HepG2 (cell line): ENCODE measurements around the gene EXO1. TPM values are rescaled to one million over a fixed set of nuclear protein-coding genes. Genes with fewer than 3 reads are reported as not detected.

Experiments
- ATAC-seq: fragments of 200-7000 bp; cut with Tn5 transposase; 3 replicates; pipeline ENCODE4 v1.9.1; 2020; ENCODE audit warnings: mild to moderate bottlenecking, moderate library complexity
- BruUV-seq: library from RNA; stranded (reverse); fragments of 400-500 nt; replicated peaks from 2 replicates; lab custom pipeline; 2021; lab: Mats Ljungman, UMichigan
- CTCF ChIA-PET: fragments of 300-600 bp; formaldehyde crosslinking; extraction: SDS; loops from one replicate; lab custom pipeline; 2021; ENCODE audit warnings: low total read pairs, inconsistent platforms, low intra/inter-chr PET ratio; lab: Yijun Ruan, JAX
- POLR2A ChIA-PET: fragments of 350-600 bp; sonication (Branson Sonifier 250); formaldehyde crosslinking; loops from one replicate; lab custom pipeline; 2020; ENCODE audit warnings: antibody characterized with exemption, inconsistent platforms; lab: Yijun Ruan, JAX
- DNase-seq: peaks from one replicate; pipeline ENCODE4 v3.0.0-alpha.2; 2015; ENCODE audit warnings: low spot score
- FAIRE-seq: peaks from 3 replicates; lab custom pipeline; 2011; peaks lifted over from hg19 to GRCh38; lab: Jason Lieb, UNC
- H2AFZ ChIP-seq: one replicate; pipeline ENCODE4 v1.6.1; 2011; ENCODE audit warnings: low read length, inconsistent platforms
- H3K27ac ChIP-seq: fragments of 300-600 bp; 3 replicates; pipeline ENCODE4 v1.8.0; 2011; ENCODE audit warnings: mixed run types, mild to moderate bottlenecking, mixed read lengths, low read length, inconsistent platforms; ENCODE audit not compliant: insufficient read depth; ENCODE audit errors: extremely low read length
- H3K27me3 ChIP-seq, 2 experiments: fragments of 200-600 bp in 1 of 2; 2 replicates in 1 of 2; 3 replicates in 1 of 2; pipeline versions ENCODE4 v1.6.0 to v1.8.0; 2011; ENCODE audit warnings: low read length in 2 of 2, mild to moderate bottlenecking in 2 of 2, moderate library complexity in 2 of 2, inconsistent platforms in 1 of 2; ENCODE audit not compliant: insufficient read depth in 2 of 2, control insufficient read depth in 1 of 2
- H3K36me3 ChIP-seq, 2 experiments: fragments of 200-600 bp in 1 of 2; replicated peaks in 1 of 2; 2 replicates in 1 of 2; 3 replicates in 1 of 2; pipeline versions ENCODE4 v1.5.1 to v1.8.0; 2011; ENCODE audit warnings: low read length in 2 of 2, inconsistent platforms in 1 of 2; ENCODE audit not compliant: insufficient read depth in 2 of 2, control insufficient read depth in 1 of 2
- H3K4me1 ChIP-seq: 2 replicates; pipeline ENCODE4 v1.5.1; 2012; ENCODE audit warnings: low read length, inconsistent platforms; ENCODE audit not compliant: insufficient read depth
- H3K4me2 ChIP-seq: 2 replicates; pipeline ENCODE4 v1.6.0; 2011; ENCODE audit warnings: low read depth, low read length, inconsistent platforms
- H3K4me3 ChIP-seq, 3 experiments: fragments of 200-600 bp in 1 of 3; sonication (generic), shearing (Covaris generic) in 1 of 3; replicated peaks in 1 of 3; 2 replicates each; pipeline ENCODE4 v1.5.1; 2011 to 2016; ENCODE audit warnings: low read length in 3 of 3, inconsistent platforms in 2 of 3, low read depth in 2 of 3, mild to moderate bottlenecking in 2 of 3, control low read depth in 1 of 3, mixed read lengths in 1 of 3; ENCODE audit not compliant: insufficient read depth in 1 of 3
- H3K79me2 ChIP-seq: one replicate; pipeline ENCODE4 v1.6.1; 2011; ENCODE audit warnings: low read length, inconsistent platforms; ENCODE audit not compliant: insufficient read depth
- H3K9ac ChIP-seq: 2 replicates; pipeline ENCODE4 v1.6.0; 2011; ENCODE audit warnings: mild to moderate bottlenecking, low read depth, low read length, inconsistent platforms; ENCODE audit not compliant: insufficient read depth
- H3K9me3 ChIP-seq: 2 replicates; pipeline ENCODE4 v1.5.1; 2012; ENCODE audit warnings: mild to moderate bottlenecking, low read length
- H4K20me1 ChIP-seq: 2 replicates; pipeline ENCODE4 v1.6.0; 2011; ENCODE audit warnings: inconsistent platforms, mild to moderate bottlenecking, low read length, moderate library complexity; ENCODE audit not compliant: insufficient read depth
- KLF11 ChIP-seq: IDR thresholded peaks from 2 replicates; pipeline ENCODE4 v1.6.1; 2016; ENCODE audit warnings: missing compliant biosample characterization
- MLXIP ChIP-seq: sonication (generic); formaldehyde crosslinking; IDR thresholded peaks from 2 replicates; pipeline ENCODE4 v1.9.0; 2021; ENCODE audit warnings: missing genetic modification reagents, borderline replicate concordance
- PLRG1 ChIP-seq: fragments of 450-650 bp; conservative IDR thresholded peaks from 2 replicates; pipeline ENCODE4 v1.6.1; 2016
- SALL2 ChIP-seq: sonication (generic); formaldehyde crosslinking; IDR thresholded peaks from 2 replicates; pipeline ENCODE4 v1.8.1; 2023; ENCODE audit warnings: mild to moderate bottlenecking, missing genetic modification reagents, inconsistent platforms
- TRIM24 ChIP-seq: sonication (generic); formaldehyde crosslinking; IDR thresholded peaks from 2 replicates; pipeline ENCODE4 v1.8.0; 2022; ENCODE audit warnings: mild to moderate bottlenecking, missing genetic modification reagents
- WGBS: methylation state at CpG from one replicate; pipeline ENCODE4 v1.1.6; 2017; ENCODE audit warnings: low lambda C conversion rate; 5-methylcytosine and 5-hydroxymethylcytosine counted together
- in situ Hi-C: cut with HindIII; loops from 2 replicates; pipeline ENCODE4 v1.10.0; 2017; ENCODE audit warnings: low pct_unique_long_range_greater_than_20kb; ENCODE audit not compliant: extremely low pct_ligation_motif_present
- intact Hi-C: fragments of 100-400 bp; cut with micrococcal nuclease; formaldehyde crosslinking; loops from one replicate; pipeline ENCODE4 v1.10.0; 2022; ENCODE audit not compliant: unreplicated experiment
- polyA plus RNA-seq, 8 experiments: library from polyadenylated mRNA; depleted of rRNA in 3 of 8; stranded (reverse) in 7 of 8; unstranded in 1 of 8; fragments of >200 nt; fragmentation: Illumina TruSeq in 4 of 8; extraction: Trizol in 4 of 8; gene quantifications; 2 replicates each; pipeline versions ENCODE4 v1.2.1 to v1.2.3, GENCODE V29; 2011 to 2016; ENCODE audit warnings: low read depth in 4 of 8, missing spikeins in 1 of 8, mixed read lengths in 1 of 8; ENCODE audit not compliant: insufficient read depth in 1 of 8
- total RNA-seq, 5 experiments: library from RNA; depleted of rRNA; stranded (reverse); fragments of >200 nt; fragmentation: Illumina TruSeq; extraction: Trizol; gene quantifications; 2 replicates each; pipeline ENCODE4 v1.2.3, GENCODE V29; 2016; ENCODE audit warnings: low read depth in 1 of 5

Gene EXO1
- total and polyA plus RNA-seq, 2 of the 13 experiments (the other 11 are each of a cell fraction or from before 2014, with no cell fraction given): 3.2 to 26.1 TPM

- Histone ChIP-seq H3K27ac (no peak overlapping the region), H3K9me3 (no peaks in the 10 kb centered on the region), H3K4me3 (no peak overlapping the region), H3K4me2 (no peak overlapping the region), H3K27me3 (no peaks in the 10 kb centered on the region), H2AFZ (no peak overlapping the region), H3K36me3 (no peaks in the 10 kb centered on the region), H3K79me2 (no peaks in the 10 kb centered on the region), H3K9ac (no peak overlapping the region), H3K4me1 (no peaks in the 10 kb centered on the region), H4K20me1 (no peaks in the 10 kb centered on the region)
- no peak for DNase-seq
- no TSS peak for BruUV-seq
- in situ Hi-C loops: no loop called here
- no peak for FAIRE-seq
- ChIA-PET POLR2A (no interaction called here), CTCF (no interaction called here)
- no peak for ATAC-seq
- 12% methylated on average over 2 of the region's 2 CpGs for WGBS
- TF ChIP-seq TRIM24 (CRISPR knock-in tag) (no peak), MLXIP (no peak), KLF11 (CRISPR knock-in tag) (no peak), SALL2 (CRISPR knock-in tag) (no peak)
- intact Hi-C loops: no loop called here
These were observed 39.7 kb upstream of the EXO1 start for GRCh38 chr1:241808265-241808664.

- no peaks in the 10 kb centered on the region for H3K36me3 ChIP-seq
- no peaks in the 10 kb centered on the region for H3K27me3 ChIP-seq
- no peaks in the 10 kb centered on the region for H3K4me1 ChIP-seq
- no peak overlapping the region for H3K27ac ChIP-seq
- H3K4me2 ChIP-seq: no peak overlapping the region
- FAIRE-seq (no peak), ATAC-seq (no peak), DNase-seq (no peak)
- in situ Hi-C loops (no loop called here), intact Hi-C loops (no loop called here)
- CTCF ChIA-PET: no interaction called here
- BruUV-seq: no TSS peak
- no peak overlapping the region for H2AFZ ChIP-seq
- H3K9ac ChIP-seq: no peak overlapping the region
- no peaks in the 10 kb centered on the region for H4K20me1 ChIP-seq
- POLR2A ChIA-PET: no interaction called here
- no peaks in the 10 kb centered on the region for H3K9me3 ChIP-seq
- no peaks in the 10 kb centered on the region for H3K79me2 ChIP-seq
- WGBS: 52% methylated on average over 8 of the region's 8 CpGs
- H3K4me3 ChIP-seq: no peak overlapping the region
- no peak for TF ChIP-seq PLRG1
These were observed 37.1 kb upstream of the EXO1 start for GRCh38 chr1:241810769-241811405.
